ENCODE data around the gene OR52E4. TPM values are rescaled to one million over a fixed set of nuclear protein-coding genes. Genes with fewer than 3 reads are reported as not detected.

OR52E4 gene
- total and polyA plus RNA-seq, 2 of the 4 experiments (the other 2 are of a cell fraction), result not detected

DNA sequence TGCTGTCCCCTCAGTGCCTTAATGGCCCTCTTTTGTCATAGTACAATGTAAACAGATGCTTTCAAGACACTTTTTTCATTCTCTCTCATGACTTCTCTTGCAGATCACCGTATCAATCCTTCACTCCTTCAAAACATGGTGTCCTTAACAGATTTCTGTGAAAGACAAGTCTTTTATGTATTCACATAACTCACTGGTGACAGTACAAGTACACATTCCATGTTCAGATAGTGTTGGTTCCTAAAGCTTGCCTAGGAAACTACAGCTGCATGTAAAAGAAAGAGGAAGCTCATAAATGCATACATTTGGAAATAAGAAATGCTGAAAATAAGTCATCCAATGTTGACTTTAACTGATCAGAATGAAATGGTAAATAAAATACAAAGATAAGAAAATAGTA, 33.7 kb upstream of the OR52E4 start:
- no peaks in the 10 kb centered on the region for H3K36me3 ChIP-seq (ENCODE audit: control insufficient read depth, insufficient read depth, low read length)
- H3K23ac ChIP-seq (ENCODE audit: low read depth, low read length), result no peak overlapping the region
- H4K91ac ChIP-seq (ENCODE audit: insufficient read depth, low read depth, low read length), result no peak overlapping the region
- H3K4me3 ChIP-seq (ENCODE audit: insufficient read depth, low read depth, low read length), result no peak overlapping the region
- H3K9ac ChIP-seq (ENCODE audit: low read depth, low read length), result no peak overlapping the region
- H3K27ac ChIP-seq (ENCODE audit: insufficient read depth, low read length), result no peak overlapping the region
- H3K18ac ChIP-seq (ENCODE audit: low read depth, low read length), result no peak overlapping the region
- no TSS peak for BruUV-seq (replicated peaks)
- H3K4me2 ChIP-seq (ENCODE audit: low read depth, low read length), result no peak overlapping the region
- H3K56ac ChIP-seq (ENCODE audit: extremely low read depth, insufficient read depth, low read length), result no peak overlapping the region
- no peak overlapping the region for H2BK15ac ChIP-seq (ENCODE audit: low read depth, low read length)
- H2AK5ac ChIP-seq (ENCODE audit: low read depth, low read length), result no peak overlapping the region
- no peaks in the 10 kb centered on the region for H4K20me1 ChIP-seq (ENCODE audit: insufficient read depth, low read length)
- no peak overlapping the region for H3K4ac ChIP-seq (ENCODE audit: low read depth, low read length)
- CTCF ChIA-PET, result no interaction called here
- H3K9me3 ChIP-seq (ENCODE audit: control insufficient read depth, insufficient read depth, low read length), result no peaks in the 10 kb centered on the region; the same call in 1 of the 2 replicates
- H3K9me1 ChIP-seq (ENCODE audit: insufficient read depth, low read length), result no peaks in the 10 kb centered on the region
- H2BK120ac ChIP-seq (ENCODE audit: low read depth, low read length), result no peak overlapping the region
- no peak overlapping the region for H2BK5ac ChIP-seq (ENCODE audit: low read depth, low read length, poor library complexity, severe bottlenecking)
- H4K5ac ChIP-seq (ENCODE audit: low read depth, low read length), result no peak overlapping the region
- H3K79me1 ChIP-seq (ENCODE audit: low read depth in 1 of 2, low read length in 2 of 2), result no peaks in the 10 kb centered on the region
- H2AK9ac ChIP-seq (replicated peaks; ENCODE audit: low read depth, low read length, poor library complexity), result no peak overlapping the region
- no peak overlapping the region for H4K8ac ChIP-seq (ENCODE audit: low read depth in 2 of 2, low read length in 2 of 2)
- dilution Hi-C loops (cut with HindIII; ENCODE audit: low sequenced_read_pairs, unreplicated experiment) (no loop called here), in situ Hi-C loops (cut with MboI; ENCODE audit: low sequenced_read_pairs) (no loop called here), intact Hi-C loops (cut with micrococcal nuclease) (no loop called here)
- POLR2A ChIA-PET (ENCODE audit: unreplicated experiment), result no interaction called here
- H3K14ac ChIP-seq (replicated peaks; ENCODE audit: low read depth, low read length), result no peak overlapping the region
- no peak overlapping the region for H2AFZ ChIP-seq (replicated peaks; ENCODE audit: low read length, poor library complexity)
- ATAC-seq (ENCODE audit: low read depth) (no peak), DNase-seq (no peak)
- no peaks in the 10 kb centered on the region for H3K27me3 ChIP-seq (ENCODE audit: control insufficient read depth, insufficient read depth, low read length)
- no CpG with 5 or more reads among the region's 1 CpG for WGBS, 2 experiments (ENCODE audit: extremely low coverage in 2 of 2, insufficient read length in 1 of 2)
- TF ChIP-seq RCOR1 (IDR thresholded peaks at IDR 0.05; ENCODE audit: insufficient replicate concordance, low read length), result no peak
- TF ChIP-seq, protein P1, sequence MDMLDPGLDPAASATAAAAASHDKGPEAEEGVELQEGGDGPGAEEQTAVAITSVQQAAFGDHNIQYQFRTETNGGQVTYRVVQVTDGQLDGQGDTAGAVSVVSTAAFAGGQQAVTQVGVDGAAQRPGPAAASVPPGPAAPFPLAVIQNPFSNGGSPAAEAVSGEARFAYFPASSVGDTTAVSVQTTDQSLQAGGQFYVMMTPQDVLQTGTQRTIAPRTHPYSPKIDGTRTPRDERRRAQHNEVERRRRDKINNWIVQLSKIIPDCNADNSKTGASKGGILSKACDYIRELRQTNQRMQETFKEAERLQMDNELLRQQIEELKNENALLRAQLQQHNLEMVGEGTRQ (IDR thresholded peaks at IDR 0.05; ENCODE audit: low read depth, low read length), result no peak
- TF ChIP-seq MXI1 (IDR thresholded peaks at IDR 0.05; ENCODE audit: borderline replicate concordance, low read depth, low read length), result no peak
- no peak for TF ChIP-seq ELK1 (IDR thresholded peaks at IDR 0.05; ENCODE audit: borderline replicate concordance, low read depth, low read length)
- TF ChIP-seq POLR2A (IDR thresholded peaks at IDR 0.05; ENCODE audit: low read depth, low read length), result no peak
- TF ChIP-seq CHD1 (IDR thresholded peaks at IDR 0.05; ENCODE audit: low read depth, low read length), result no peak
- TF ChIP-seq RFX5 (IDR thresholded peaks at IDR 0.05; ENCODE audit: low read depth, low read length), result no peak
- TF ChIP-seq SMC3 (IDR thresholded peaks at IDR 0.05; ENCODE audit: low read depth, low read length), result no peak
- H2BK20ac ChIP-seq (ENCODE audit: low read depth, low read length), result no peak overlapping the region
- H3K4me1 ChIP-seq (ENCODE audit: control insufficient read depth, insufficient read depth, low read length), result no peaks in the 10 kb centered on the region

Measured in IMR-90 (cell line).